DND-41 (cell line): ENCODE measurements around the gene PTPN21.

Experiments used
- EZH2 ChIP-seq: IDR thresholded peaks from 3 replicates; pipeline ENCODE4 v1.6.1; 2012; ENCODE audit warnings: borderline replicate concordance, low read depth, mild to moderate bottlenecking, moderate library complexity, low read length, inconsistent platforms; ENCODE audit not compliant: severe bottlenecking
- TF ChIP-seq, protein P1 (sequence below): IDR thresholded peaks from 2 replicates; pipeline ENCODE4 v1.5.1; 2012; ENCODE audit warnings: borderline replicate concordance, low read length, moderate library complexity, mild to moderate bottlenecking; ENCODE audit not compliant: poor library complexity, severe bottlenecking; ENCODE audit errors: extremely low read depth

DNA sequence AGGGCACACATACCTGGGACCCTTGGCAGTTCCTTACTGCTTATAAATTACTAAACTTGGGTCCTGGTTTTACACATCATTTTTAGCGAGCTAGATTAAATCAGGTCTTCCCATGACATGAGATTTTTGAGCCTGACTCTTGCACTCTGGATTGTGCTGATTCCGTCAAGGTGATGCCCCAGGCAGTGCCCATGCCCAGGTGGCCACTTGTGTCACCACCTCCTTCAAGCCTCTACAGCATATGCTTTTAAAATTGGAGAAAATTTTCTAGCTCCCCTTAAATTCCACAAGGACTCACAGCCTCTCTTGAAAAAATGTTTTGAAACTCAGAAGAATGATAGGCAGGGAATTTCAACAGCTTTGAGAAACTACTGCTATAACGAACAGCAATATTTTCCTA, 9.6 kb downstream of the PTPN21 start:
- TF ChIP-seq, protein P1, sequence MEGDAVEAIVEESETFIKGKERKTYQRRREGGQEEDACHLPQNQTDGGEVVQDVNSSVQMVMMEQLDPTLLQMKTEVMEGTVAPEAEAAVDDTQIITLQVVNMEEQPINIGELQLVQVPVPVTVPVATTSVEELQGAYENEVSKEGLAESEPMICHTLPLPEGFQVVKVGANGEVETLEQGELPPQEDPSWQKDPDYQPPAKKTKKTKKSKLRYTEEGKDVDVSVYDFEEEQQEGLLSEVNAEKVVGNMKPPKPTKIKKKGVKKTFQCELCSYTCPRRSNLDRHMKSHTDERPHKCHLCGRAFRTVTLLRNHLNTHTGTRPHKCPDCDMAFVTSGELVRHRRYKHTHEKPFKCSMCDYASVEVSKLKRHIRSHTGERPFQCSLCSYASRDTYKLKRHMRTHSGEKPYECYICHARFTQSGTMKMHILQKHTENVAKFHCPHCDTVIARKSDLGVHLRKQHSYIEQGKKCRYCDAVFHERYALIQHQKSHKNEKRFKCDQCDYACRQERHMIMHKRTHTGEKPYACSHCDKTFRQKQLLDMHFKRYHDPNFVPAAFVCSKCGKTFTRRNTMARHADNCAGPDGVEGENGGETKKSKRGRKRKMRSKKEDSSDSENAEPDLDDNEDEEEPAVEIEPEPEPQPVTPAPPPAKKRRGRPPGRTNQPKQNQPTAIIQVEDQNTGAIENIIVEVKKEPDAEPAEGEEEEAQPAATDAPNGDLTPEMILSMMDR, result no peak
- no peak for TF ChIP-seq EZH2
